Stimulated activated CD4-positive, alpha-beta T cell treated with anti-CD3 and anti-CD28 coated beads, Interleukin-1b, Interleukin-23, amount 100 ng/mL, for 48 hours (primary cell): ENCODE results near the gene HPD.

ENCODE experiments used
- DNase-seq: peaks from one replicate; pipeline ENCODE4 v3.0.0-alpha.2; 2020

HPD gene

DNA sequence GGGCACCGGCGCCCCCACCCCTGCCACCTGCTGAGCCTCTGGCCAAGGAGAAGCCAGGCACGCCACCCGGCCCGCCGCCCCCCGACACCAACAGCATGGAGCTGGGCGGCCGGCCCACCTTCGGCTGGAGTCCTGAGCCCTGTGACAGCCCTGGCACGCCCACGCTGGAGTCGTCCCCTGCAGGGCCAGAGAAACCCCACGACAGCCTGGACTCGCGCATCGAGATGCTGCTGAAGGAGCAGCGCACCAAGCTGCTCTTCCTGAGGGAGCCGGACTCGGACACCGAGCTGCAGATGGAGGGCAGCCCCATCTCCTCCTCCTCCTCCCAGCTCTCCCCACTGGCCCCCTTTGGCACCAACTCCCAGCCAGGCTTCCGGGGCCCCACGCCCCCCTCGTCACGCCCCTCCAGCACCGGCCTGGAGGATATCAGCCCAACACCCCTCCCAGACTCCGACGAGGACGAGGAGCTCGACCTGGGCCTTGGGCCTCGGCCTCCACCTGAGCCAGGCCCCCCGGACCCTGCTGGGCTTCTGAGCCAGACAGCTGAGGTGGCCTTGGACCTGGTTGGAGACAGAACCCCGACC lies 48.3 kb downstream of the HPD start:
- no peak for DNase-seq

DNA sequence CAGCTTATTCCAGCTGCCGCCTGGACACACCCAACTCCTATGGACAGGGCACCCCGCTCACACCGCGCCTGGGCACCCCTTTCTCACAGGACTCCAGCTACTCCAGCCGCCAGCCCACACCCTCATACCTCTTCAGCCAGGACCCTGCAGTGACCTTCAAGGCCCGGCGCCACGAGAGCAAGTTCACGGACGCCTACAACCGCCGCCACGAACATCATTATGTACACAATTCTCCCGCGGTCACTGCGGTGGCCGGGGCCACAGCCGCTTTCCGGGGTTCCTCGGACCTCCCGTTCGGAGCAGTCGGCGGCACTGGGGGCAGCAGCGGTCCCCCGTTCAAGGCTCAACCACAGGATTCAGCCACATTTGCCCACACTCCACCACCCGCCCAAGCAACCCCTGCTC lies 48.9 kb downstream of the HPD start:
- DNase-seq = no peak

DNA sequence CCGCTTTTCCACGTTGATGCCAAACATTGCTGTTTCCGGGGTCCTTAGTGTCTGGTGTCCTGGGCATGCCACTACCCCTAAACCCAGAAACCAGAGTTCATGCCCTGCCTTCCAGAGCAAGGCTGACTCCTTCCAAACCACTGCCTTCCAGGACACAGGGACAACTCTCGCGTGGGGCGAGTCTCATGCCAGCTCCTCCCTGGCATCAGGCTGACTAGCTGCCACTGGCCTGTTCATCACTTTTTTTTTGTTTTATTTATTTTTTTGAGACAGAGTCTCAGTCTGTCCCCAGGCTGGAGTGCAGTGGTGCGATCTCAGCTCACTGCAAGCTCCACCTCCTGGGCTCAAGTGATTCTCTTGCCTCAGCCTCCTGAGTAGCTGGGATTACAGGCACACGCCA lies 50.0 kb downstream of the HPD start:
- DNase-seq = no peak

DNA sequence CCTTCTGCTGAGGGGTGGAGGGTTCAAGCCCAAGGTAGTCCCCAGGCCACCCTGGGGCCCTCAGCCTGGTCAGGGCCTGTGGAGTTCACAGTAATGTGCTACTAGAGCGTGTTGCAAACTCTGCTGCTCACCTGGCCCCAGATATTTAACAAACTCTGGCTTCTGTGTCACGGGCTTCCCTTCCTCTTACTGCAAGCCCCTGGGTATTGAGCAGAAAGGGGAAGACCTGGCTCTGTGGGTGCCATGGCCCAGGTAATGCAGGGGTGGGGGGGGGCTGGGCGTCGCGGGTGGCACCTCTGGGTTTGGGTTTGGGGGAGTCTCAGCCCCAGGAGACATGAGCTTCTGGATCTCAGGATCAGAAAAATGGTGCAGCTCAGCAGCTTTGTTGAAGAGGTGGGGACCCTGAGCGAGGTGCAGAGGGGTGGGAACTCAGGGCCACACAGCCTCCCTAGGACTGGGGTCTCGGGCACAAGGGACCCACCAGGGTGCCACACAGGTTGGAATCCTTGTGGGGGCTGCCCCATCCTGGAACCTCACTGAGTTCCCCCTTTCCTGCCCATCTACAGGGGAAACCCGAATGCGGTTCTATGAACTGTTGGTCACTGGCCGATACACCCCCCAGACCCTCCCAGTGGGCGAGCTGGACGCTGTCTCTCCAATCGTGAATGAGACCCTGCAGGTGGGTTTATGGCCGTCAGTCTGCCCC lies 50.9 kb downstream of the HPD start:
- no peak for DNase-seq

DNA sequence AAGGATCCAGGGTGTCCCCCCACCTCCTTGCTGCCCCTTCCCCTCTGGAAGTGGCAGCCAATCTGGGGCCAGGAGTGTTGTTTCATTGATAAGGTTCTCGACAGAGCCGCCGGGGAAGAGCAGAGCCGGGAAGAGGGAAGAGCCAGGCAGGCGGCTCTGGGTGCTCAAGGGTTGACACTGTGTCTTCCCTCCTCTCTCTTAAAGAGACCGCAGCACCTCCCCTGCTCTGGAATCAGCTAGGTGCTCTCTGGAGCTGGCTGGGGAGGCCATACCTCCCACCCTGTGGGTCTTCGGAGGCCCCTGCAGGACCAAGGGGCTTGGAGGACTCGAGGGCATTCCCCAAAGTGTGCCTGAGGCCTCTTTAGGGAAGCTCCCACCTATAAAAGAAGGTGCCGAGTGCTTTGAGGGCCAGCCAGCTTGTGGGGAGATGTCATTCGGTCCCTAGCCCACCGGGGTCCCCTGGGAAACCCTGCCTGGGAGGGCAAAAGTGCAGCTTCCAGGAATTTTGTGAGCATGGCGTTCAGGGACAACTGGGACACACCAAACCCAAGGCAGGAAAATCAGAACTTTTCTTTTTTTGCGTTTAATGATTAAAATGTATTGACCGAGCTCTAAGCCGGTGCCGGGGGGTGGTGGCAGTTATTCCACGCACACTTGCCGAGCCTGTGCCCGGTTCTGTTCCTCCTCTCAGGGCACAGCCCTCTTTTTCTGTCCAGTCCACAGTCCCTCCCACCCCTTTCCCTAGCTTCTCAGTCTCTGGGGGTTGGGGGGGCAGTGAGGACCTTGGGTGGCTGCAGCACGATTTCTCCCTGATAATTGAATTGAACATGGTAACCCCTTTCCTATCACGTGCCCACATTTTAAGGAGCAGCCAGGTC lies 51.9 kb downstream of the HPD start:
- no peak for DNase-seq

DNA sequence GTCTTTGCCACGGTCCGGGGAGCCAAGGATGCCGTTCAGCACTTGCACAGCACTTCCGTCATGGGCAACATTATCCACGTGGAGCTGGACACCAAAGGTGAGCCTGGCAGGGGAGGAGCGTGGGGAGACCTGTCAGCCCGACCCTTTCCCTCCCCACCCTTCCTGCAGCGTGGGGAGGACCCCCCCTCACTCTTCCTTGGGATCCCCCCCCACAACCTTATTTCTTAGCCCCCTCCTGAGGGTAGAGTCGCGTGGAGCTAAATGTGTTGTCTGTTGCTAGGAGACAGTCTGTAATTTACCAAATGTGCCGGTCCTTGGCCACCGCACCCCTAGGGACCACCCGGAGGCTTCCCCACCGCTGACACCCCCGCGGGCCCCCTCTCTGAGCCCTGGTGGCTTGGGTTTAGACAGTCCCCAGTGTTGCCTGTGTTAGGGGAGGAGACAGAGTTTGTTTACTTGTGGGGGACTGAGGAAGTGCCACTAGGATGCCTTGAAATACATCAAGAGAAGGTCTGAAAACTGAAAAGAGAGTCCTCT lies 52.6 kb downstream of the HPD start:
- DNase-seq = no peak

DNA sequence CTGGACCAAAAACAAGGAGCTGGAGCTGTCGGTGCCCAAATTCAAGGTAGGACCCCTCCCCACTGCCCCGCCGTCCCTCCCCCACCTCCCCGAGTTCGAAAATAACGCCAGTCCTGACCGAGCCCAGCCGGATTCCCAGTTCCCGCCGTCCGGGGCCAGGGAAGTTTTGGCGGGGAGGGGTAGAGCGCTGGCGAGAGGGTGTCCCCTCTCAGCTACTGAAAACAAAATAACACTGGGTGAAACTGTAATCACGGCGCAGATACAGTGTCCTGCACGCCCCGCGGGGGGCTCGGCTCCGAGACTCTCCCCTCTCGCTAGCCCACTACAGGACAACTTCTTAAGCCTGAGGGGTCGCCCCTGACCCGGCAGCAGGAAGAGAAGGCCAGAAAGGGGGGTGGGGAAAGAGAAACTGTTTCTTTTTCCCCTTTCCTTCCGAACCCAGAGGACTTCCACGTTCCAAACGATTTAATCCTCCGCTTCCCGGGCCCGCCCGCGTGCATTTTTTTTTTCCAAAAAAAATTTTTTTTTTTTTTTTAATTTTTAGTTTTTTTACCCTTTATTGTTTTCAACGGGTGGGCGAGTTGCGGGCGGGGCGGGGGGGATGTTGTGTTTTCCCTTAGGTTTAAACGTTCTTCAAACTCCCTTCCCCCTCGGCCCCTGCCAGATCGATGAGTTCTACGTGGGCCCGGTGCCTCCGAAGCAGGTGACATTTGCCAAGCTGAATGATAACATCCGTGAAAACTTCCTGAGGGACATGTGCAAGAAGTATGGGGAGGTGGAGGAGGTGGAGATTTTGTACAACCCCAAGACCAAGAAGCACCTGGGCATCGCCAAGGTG lies 53.3 kb downstream of the HPD start:
- no peak for DNase-seq

DNA sequence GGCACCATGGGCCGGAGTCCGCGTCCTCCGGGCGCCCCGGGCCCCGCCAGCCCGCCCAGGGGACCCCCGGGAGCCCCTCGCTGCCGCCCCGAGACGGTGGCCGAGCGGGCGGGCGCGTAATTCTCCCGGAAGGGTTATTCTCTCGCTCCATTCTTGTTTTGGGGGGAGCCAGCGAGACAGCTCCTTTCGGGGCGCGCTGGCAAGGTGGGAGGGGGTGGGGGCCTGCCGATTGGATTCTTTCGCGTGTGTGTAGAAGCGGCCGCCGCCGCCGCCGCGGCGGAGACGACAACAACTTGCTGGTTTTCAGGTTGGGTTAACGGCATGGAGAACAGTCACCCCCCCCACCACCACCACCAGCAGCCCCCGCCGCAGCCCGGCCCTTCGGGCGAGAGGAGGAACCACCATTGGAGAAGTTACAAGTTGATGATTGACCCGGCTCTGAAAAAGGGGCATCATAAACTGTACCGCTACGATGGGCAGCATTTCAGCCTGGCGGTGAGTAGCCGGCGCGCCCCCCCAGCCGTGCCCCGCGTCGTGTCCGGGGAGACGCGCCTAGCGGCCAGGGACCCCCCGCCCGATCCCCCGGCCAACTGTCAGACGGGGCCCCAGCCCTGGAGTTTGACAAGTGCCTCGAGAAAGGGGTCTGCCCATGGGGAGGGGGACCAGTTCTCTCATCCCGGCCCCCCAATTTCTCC lies 54.1 kb downstream of the HPD start:
- peak; percentile 44 for DNase-seq

DNA sequence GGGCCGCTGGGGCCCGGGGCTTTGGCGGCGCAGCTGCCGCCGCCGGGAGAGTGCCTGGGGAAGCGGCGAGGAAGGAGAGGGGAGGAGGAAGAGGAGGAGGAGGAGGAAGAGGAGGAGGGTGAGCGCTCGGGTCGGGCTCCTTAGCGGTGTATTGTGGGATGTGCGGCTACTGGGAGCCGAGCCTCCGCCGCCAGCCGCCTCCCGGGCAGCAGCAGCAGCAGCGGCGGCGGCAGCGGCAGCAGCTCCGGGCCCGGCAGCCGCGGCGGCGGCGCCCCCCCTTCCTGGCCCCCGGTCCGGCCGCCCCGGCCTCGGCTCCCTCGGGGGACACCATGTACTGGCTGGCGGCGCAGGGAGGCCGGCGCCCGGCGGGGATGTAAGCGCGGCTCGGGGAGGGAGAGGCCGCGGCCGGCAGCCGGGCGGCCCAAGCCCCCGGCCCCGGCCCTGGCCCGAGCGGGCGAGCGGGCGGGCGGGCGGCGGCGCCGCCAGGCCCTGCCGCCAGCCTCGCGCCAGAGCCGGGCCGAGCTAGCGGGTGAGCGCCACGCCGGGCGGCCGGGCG lies 54.7 kb downstream of the HPD start, which contains the start of gene SETD1B:
SETD1B (plus strand) TSS at position 149 of the 556 bp plus-strand sequence. CDS start 729 bp downstream, outside the sequence.
- DNase-seq = peak; percentile 64

DNA sequence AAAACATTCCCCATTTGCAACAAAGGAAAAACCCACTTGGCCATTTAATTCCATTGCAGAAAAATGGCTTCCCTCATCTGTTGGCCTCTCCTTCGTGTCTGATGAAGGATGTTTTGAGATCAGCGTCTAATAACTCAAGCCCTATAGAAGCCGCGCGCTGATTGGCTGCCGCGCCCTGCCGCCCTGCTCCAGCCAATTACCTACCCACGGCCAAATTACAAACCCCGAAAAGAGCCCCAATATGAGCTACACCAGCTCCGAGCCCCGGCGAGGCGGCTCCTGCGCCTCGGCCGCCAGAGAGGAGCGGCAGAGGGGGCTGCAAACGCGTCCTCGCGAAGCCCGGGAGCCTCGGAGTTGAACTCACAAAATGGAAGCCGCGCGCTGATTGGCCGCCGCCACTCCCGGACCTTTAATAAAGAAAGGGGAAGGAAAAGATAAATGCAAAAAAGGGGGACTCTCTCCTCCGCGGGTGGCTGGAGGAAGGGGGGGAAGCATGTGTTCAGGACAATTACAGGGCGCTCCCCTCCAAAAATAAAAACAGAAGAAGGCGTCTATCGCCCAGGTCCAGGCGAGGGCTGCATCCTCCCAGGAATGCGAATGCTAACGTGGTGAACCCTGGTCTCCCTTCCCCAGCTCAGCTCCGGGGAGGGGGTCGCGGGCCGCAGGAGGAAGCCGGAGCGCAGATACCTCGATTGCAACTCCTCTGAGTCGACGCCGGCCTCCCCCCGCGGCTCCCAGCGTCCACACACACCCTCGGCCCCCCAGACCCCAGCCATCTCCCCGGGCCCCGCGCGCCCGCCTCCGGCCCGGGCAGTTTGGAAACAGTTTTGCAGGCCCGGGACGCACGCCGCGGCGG lies 55.6 kb downstream of the HPD start:
- peak; percentile 89 for DNase-seq

DNA sequence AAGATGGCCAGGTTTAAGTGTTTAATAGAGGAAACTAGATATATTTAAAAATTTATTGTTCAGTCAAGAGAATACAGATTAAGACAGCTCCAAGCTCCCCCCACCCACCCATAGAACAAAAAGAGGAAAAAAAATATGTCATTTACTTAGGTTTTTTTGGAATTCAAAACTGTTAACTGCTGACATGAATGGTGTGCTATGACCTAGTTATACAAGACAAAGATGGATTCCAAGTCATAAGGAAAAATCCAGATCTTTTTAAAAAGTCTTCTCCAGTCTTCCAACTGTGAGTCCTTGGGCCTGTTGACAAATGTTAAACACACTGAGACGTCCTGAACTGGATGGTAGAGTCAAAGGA lies 56.2 kb downstream of the HPD start:
- DNase-seq = no peak

DNA sequence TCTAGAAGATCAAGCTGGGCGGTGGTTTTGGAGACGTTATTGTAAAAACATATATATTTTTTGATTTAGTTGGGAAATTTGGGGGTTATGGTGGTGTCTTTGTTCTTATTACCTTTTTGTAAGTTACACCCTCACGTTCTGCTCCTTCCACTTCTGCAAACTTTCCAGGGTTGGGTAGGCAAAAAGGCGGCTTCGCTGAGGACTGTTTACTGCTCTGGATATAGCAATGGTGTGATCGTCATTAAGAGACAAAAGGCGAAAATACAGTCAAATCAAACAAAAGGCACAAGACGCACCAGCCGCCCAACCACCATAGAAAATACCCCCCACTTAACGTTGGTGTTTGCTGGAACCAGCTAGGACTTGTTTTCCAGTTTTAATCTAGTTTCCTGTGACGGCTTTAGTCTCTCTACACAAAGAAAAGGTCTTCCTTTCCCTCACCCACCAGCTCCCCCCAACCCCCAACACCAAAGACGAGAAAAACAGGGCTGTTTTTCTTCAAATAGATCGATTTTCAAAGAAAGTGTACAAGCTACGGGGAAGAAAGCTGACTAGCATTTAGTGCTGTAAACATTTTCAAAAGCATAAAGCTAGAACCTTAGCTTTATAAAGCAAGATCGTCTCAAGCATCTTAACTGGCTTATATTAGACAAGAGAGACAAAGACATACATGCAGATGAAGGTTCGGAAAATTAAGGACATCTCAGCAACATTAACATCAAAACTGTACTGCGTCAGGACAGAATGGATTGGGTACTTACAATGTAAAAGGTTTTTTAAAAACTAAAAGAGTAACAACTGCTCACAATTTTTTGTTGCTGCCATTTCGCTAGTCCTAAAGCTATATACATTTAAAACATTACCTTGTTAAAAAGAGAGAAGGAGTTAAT lies 56.8 kb downstream of the HPD start:
- peak; percentile 33 for DNase-seq

DNA sequence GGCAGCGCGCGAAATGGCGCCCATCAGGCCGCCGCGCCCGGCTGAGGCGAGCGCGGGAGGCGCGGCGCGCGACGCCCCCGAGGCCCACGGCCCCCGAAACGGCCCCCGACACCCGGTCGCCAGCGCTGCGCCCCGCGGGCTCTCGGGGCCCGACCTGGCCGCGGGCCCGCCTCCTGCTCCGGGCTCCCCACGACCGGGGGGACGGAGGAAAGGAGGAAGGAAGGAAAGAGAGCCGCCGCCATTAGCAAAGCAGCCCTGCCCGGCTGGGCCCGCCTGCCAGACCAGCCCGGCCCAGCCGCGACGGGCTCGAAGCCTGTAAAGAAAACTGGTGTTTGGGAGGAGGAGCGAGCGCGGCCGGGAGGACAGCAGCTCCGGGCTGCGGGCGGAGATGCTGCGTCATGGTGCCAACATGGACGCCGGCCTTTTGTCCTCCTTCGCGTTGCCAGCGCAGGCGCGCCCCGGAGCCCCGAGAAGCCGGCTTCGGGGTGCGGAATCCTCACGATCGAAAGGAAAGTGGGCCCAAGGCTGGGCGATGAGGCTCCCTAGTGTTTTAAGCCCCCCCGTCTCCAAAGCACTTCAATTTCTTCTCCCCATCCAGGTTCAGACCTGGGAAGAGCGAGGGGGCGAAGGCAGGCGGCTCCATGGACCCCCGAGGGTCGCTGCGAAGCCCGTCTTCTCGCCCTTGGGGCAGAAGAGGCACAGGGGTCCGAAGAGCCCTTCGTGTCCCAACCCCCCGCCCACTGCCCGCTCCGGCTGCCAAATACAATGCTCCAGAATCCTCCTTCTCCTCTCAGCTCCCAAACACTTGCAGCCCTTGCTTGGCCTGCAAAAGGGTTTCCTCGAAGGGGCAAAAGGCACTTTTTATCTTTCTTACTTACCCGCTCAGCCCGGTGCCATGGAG lies 57.7 kb downstream of the HPD start:
- peak; percentile 73 for DNase-seq

DNA sequence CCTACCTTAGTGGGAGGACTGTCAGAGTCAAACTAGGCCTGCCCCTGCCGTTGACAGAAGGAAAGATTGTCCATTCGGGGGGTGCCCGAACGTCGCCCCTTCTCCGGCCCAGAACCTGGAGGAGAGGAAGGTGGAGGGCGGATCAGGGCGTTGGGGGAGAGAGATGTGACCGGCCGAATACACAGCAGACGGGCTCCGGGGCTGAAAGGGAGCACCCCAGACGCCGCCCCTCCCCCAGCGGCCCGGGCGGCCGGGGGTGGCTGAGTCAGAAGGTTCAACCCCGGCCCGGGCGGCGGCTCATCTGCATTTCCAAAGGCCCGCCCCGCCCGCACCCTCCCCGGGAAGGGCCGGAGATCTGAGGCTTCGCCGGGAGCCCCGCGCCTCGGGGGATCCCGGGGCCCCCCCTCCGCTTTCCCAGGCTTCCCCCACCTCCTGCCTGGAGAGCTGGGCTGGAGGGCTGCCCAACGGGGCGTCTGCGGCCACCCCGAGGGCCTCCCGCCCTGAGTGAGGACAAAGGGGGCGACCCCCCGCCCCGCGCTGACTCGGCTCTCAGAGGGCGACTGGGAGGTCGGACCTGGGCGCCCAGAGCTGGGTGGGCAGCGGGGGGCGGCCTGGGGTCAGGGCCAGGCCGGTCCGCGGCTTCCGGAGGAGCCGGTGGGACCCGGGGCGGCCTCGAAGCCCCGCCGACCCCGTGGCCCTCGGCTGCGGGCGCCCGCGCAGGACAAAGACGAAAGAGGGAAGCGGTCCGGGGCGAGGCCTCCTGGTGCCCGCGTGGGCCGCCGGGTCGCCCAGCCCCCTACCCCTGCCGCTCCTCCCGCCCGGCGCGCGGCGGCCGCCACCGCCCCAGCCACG lies 58.6 kb downstream of the HPD start:
- peak; percentile 82 for DNase-seq

DNA sequence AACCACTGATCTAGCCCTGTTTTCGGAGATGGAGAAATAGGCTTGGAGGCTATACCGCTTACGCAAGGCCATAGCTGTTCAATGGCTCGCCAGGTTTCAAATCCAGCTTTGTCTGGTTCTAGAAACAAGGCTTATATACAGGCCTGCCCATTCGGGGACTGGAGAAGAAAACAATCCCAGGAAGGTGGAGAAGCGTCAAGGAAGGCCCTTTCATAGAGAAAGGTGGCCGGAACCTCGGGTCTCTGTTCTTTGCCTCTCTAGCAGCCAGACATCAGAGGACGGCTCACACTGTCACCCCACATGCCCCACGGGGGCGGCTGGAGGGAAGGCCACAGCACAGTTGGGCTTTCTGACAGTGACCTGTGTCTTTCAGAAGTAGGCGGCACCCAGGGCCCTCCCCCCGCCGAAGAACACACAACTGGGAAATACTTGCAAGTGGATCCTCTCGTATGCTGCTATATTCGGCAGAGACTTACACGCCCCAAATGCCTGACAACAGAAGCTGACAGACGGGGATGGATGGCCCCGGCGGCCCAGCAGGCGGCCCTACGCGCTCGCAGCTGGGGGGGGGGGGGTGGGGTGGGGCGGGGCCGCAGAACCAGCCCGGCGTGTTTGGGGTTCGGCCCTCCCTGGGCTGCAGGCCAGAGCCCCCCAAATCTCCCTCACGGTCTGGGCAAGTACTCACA lies 59.4 kb downstream of the HPD start:
- peak; percentile 48 for DNase-seq

DNA sequence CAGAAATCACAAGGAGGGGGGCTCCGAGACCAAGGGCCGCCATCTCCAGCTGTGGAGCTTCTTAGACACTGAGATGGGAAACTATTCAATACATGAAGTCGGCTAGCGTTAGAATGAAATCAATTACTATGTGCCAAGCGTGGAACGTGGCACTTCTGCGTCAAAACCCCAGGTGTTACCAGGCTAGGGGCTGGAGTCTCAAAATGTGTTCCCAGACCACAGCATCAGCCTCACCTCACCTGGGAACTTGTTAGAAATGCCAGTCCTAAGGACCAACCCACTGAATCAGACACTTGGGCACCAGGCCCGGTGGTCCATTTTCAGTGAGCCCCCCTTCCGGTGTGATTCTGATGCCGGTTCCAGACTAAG lies 59.9 kb downstream of the HPD start:
- DNase-seq = no peak
